22Rv1 (cell line): ENCODE data around the gene LIN37.
"Not testable (repeated sequence)": the region's sequence is repeated elsewhere in the genome, so short reads cannot be mapped to it uniquely, and the experiment has no call there.

Experiments
- H3K27ac ChIP-seq: fragments of 450-650 bp; 2 replicates; pipeline ENCODE4 v1.5.1; 2017
- CTCF ChIP-seq: fragments of 450-650 bp; IDR thresholded peaks from 2 replicates; pipeline ENCODE4 v1.5.1; 2017; ENCODE audit warnings: mild to moderate bottlenecking
- ZFX ChIP-seq: fragments of 450-650 bp; IDR thresholded peaks from 2 replicates; pipeline ENCODE4 v1.6.1; 2017; ENCODE audit warnings: antibody characterized with exemption, borderline replicate concordance

Gene LIN37

GRCh38 chr19:35721374-35721773 lies 27.0 kb upstream of the LIN37 start:
- no peak for TF ChIP-seq CTCF
- no peak for TF ChIP-seq ZFX
- no peak overlapping the region for H3K27ac ChIP-seq

- TF ChIP-seq CTCF (no peak), ZFX (no peak)
- no peak overlapping the region for H3K27ac ChIP-seq
Measured at GRCh38 chr19:35722461-35722860, 25.9 kb upstream of the LIN37 start.

- TF ChIP-seq ZFX (no peak), CTCF (no peak)
Measured at GRCh38 chr19:35722897-35723296, 25.5 kb upstream of the LIN37 start.

GRCh38 chr19:35723671-35724070 lies 24.7 kb upstream of the LIN37 start:
- no peak for TF ChIP-seq CTCF
- no peak for TF ChIP-seq ZFX

More at GRCh38 chr19:35722897-35723296, 25.5 kb upstream of the LIN37 start:
- no peak overlapping the region for H3K27ac ChIP-seq

GRCh38 chr19:35724132-35724531 lies 24.2 kb upstream of the LIN37 start:
- not testable (repeated sequence) for H3K27ac ChIP-seq

More at GRCh38 chr19:35723671-35724070, 24.7 kb upstream of the LIN37 start:
- no peak overlapping the region for H3K27ac ChIP-seq

GRCh38 chr19:35724560-35724959 lies 23.8 kb upstream of the LIN37 start:
- H3K27ac ChIP-seq, result no peak overlapping the region
- no peak for TF ChIP-seq ZFX
- no peak for TF ChIP-seq CTCF

- H3K27ac ChIP-seq, result no peak overlapping the region
- TF ChIP-seq ZFX, result no peak
- TF ChIP-seq CTCF, result no peak
Measured at GRCh38 chr19:35725216-35725861, 23.0 kb upstream of the LIN37 start.
